GM13976 (cell line): ENCODE data around the gene NAPG.

Experiments used
- DNase-seq: peaks from one replicate; pipeline ENCODE4 v3.0.0; 2012; ENCODE audit warnings: low spot score
- in situ Hi-C: fragments of 300-500 bp; cut with MboI; formaldehyde crosslinking; loops from one replicate; pipeline ENCODE4 v1.12.0; 2022; ENCODE audit warnings: low sequenced_read_pairs, mixed read lengths, inconsistent platforms; ENCODE audit not compliant: unreplicated experiment
- TF ChIP-seq, protein P1 (sequence below): IDR thresholded peaks from 2 replicates; pipeline ENCODE4 v1.5.1; 2012; ENCODE audit warnings: borderline replicate concordance, mild to moderate bottlenecking; ENCODE audit not compliant: insufficient read depth; ENCODE audit errors: extremely low read depth, missing control alignments, control extremely low read depth

The NAPG gene

GRCh38 chr18:10511236-10511635 is 14.6 kb upstream of the NAPG start:
- in situ Hi-C loops, result no loop called here
- TF ChIP-seq, protein P1, sequence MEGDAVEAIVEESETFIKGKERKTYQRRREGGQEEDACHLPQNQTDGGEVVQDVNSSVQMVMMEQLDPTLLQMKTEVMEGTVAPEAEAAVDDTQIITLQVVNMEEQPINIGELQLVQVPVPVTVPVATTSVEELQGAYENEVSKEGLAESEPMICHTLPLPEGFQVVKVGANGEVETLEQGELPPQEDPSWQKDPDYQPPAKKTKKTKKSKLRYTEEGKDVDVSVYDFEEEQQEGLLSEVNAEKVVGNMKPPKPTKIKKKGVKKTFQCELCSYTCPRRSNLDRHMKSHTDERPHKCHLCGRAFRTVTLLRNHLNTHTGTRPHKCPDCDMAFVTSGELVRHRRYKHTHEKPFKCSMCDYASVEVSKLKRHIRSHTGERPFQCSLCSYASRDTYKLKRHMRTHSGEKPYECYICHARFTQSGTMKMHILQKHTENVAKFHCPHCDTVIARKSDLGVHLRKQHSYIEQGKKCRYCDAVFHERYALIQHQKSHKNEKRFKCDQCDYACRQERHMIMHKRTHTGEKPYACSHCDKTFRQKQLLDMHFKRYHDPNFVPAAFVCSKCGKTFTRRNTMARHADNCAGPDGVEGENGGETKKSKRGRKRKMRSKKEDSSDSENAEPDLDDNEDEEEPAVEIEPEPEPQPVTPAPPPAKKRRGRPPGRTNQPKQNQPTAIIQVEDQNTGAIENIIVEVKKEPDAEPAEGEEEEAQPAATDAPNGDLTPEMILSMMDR, result no peak
- DNase-seq, result no peak

- TF ChIP-seq, protein P1, result no peak
- no peak for DNase-seq
- in situ Hi-C loops, result no loop called here
Observed at GRCh38 chr18:10514082-10514481, 11.7 kb upstream of the NAPG start.

DNA sequence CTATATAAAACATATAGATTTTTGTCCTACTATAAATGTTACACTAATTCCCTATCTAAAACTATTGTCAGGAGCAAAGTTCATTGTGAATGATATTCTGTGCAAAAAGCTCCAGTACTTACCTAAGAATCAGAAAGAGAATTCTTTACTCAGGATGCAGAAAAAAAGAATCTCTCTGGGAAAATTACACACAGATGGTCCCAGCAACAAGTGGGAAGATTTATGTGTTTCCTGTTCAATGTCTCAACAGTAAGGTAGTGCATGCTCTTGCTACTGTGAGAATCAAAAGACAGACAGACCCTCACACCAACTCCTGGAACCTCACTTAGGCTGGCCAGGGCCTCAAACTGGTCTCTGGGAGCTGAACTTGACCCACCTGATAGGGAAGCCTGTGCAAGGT is 11.2 kb upstream of the NAPG start:
- DNase-seq, result no peak
- in situ Hi-C loops, result no loop called here
- TF ChIP-seq, protein P1, result no peak

DNA sequence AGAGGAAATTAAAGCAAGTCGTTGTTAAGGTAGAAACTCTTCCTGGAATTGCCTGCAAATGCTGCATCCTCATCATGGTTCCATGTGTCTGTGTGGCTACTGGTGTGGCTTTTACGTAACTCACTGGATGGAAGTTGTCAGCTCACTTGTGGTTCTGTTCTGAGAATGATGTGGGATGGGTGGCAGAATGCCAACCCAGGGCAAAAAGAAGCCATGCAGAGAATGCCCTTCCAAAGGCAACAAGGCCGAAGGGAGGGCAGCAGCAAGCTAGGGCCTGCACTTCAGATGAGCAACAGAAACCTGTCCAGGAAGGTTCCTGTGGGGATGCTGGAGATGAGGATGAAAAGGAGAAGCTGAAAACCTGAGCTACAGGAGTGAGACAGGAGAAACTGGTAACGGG is 10.4 kb upstream of the NAPG start:
- DNase-seq, result no peak
- in situ Hi-C loops, result no loop called here
- TF ChIP-seq, protein P1, result no peak

DNA sequence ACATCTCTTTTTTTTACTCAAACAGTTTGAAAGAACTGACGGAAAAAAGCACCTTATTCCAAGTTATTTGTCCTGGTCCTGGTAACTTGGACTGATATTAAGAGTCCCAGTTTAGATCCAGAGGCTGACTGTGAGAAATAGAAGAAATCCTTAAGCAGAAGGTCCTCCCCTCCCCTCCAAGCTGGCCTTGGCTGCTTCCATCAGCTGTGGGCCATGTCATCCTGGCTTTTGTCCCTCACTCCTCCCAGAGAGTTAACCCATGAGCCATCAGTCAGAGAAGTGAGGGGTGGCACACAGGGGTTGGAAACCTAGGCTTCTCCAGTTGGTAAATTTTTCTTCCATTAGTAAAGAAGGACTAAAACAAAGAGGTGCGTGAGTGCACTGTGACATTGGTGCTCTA is 9.7 kb upstream of the NAPG start:
- in situ Hi-C loops, result no loop called here
- DNase-seq, result no peak
- TF ChIP-seq, protein P1, result no peak

- in situ Hi-C loops, result no loop called here
- DNase-seq, result no peak
Observed at GRCh38 chr18:10518595-10519255, 7.1 kb upstream of the NAPG start.

DNA sequence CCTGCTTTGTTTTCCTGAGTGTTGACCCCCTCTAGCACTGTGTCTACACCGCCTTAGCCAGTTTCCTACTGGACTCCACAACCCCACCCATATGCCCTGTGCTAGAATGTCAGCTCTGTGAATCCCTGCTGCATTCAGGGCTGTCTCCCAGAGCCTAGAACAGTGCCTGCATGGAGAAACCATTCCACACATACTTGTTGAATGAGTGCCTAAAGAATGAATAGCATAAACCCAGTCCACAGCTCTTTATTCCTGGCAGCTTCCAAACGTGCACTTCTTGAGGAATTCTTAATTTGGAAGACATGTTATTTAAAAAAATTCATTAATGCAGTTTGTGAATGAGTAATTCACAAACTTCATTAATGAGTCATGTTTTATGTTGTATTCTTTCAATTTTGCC is 6.5 kb upstream of the NAPG start:
- in situ Hi-C loops, result no loop called here

More at GRCh38 chr18:10518595-10519255, 7.1 kb upstream of the NAPG start:
- TF ChIP-seq, protein P1, result no peak

More for the DNA sequence above, 6.5 kb upstream of the NAPG start:
- TF ChIP-seq, protein P1, result no peak
- no peak for DNase-seq
